ENCODE data around the gene SFTPA2.
"Not testable (repeated sequence)": the region's sequence is repeated elsewhere in the genome, so short reads cannot be mapped to it uniquely, and the experiment has no call there.

The SFTPA2 gene

GRCh38 chr10:79511891-79512583 is 48.2 kb downstream of the SFTPA2 start, which contains the start of gene EIF5AL1:
Gene EIF5AL1 (plus strand): TSS chr10:79512533. CDS start chr10:79512650, 117 bp downstream.
- not testable (repeated sequence) for DNase-seq (ENCODE audit: low read depth in 2 of 2)

- DNase-seq (ENCODE audit: low read depth in 2 of 2) = not testable (repeated sequence)
These were observed 50.2 kb downstream of the SFTPA2 start for GRCh38 chr10:79509934-79510508.

- DNase-seq (ENCODE audit: low read depth in 2 of 2) = not testable (repeated sequence)
These were observed 50.8 kb downstream of the SFTPA2 start for GRCh38 chr10:79509306-79509933.

- DNase-seq (ENCODE audit: low read depth in 2 of 2) = not testable (repeated sequence)
These were observed 52.0 kb downstream of the SFTPA2 start for GRCh38 chr10:79508245-79508644.

GRCh38 chr10:79507440-79508167 is 52.6 kb downstream of the SFTPA2 start:
- DNase-seq (ENCODE audit: low read depth in 2 of 2) = no peak

Measured in stimulated activated CD8-positive, alpha-beta memory T cell treated with anti-CD3 and anti-CD28 coated beads, Interleukin-15, amount 100 ng/mL, for 48 hours (primary cell).